CD1c-positive myeloid dendritic cell (primary cell): ENCODE data around the gene APBB2.
A peak's percentile ranks its signal among the peaks of the same experiment; 100 is the strongest.

Experiments
- DNase-seq: peaks from one replicate; pipeline ENCODE4 v3.0.0-alpha.2; 2016; ENCODE audit errors: extremely low spot score

The APBB2 gene

GRCh38 chr4:40856840-40857362 lies 357.4 kb downstream of the APBB2 start:
- DNase-seq, result peak; percentile 62

- no peak for DNase-seq
Observed at GRCh38 chr4:40856277-40856839, 358.0 kb downstream of the APBB2 start.

- no peak for DNase-seq
Observed at GRCh38 chr4:40850496-40850895, 363.8 kb downstream of the APBB2 start.

- no peak for DNase-seq
Observed at GRCh38 chr4:40848940-40849339, 365.4 kb downstream of the APBB2 start.

- DNase-seq, result no peak
Observed at GRCh38 chr4:40848251-40848650, 366.1 kb downstream of the APBB2 start.

- DNase-seq, result no peak
Observed at GRCh38 chr4:40846532-40846931, 367.8 kb downstream of the APBB2 start.

GRCh38 chr4:40845154-40845835 lies 369.0 kb downstream of the APBB2 start:
- DNase-seq, result no peak

GRCh38 chr4:40844261-40844660 lies 370.1 kb downstream of the APBB2 start:
- no peak for DNase-seq

- peak; percentile 50 for DNase-seq
Observed at GRCh38 chr4:40843696-40844095, 370.6 kb downstream of the APBB2 start.

GRCh38 chr4:40842725-40843423 lies 371.5 kb downstream of the APBB2 start:
- DNase-seq, result no peak

GRCh38 chr4:40842318-40842717 lies 372.0 kb downstream of the APBB2 start:
- DNase-seq, result no peak

GRCh38 chr4:40840985-40841571 lies 373.3 kb downstream of the APBB2 start:
- peak; percentile 79 for DNase-seq

GRCh38 chr4:40840255-40840984 lies 373.9 kb downstream of the APBB2 start:
- DNase-seq, result peak; percentile 83

- no peak for DNase-seq
Observed at GRCh38 chr4:40838742-40839141, 375.6 kb downstream of the APBB2 start.

GRCh38 chr4:40837094-40837870 lies 377.1 kb downstream of the APBB2 start:
- no peak for DNase-seq

GRCh38 chr4:40833212-40833611 lies 381.1 kb downstream of the APBB2 start:
- DNase-seq, result no peak

GRCh38 chr4:40832175-40832574 lies 382.2 kb downstream of the APBB2 start:
- no peak for DNase-seq

- DNase-seq, result no peak
Observed at GRCh38 chr4:40831146-40831907, 383.0 kb downstream of the APBB2 start.

- DNase-seq, result peak; percentile 66
Observed at GRCh38 chr4:40829586-40829985, 384.8 kb downstream of the APBB2 start.

GRCh38 chr4:40828661-40829060 lies 385.7 kb downstream of the APBB2 start:
- no peak for DNase-seq
